Measurements from ENCODE around the gene ZNF697. TPM values are rescaled to one million over a fixed set of nuclear protein-coding genes. Genes with fewer than 3 reads are reported as not detected.

The ZNF697 gene
- total and polyA plus RNA-seq, 2 of the 4 experiments (the other 2 are of a cell fraction), result 6.2 to 10.2 TPM

DNA sequence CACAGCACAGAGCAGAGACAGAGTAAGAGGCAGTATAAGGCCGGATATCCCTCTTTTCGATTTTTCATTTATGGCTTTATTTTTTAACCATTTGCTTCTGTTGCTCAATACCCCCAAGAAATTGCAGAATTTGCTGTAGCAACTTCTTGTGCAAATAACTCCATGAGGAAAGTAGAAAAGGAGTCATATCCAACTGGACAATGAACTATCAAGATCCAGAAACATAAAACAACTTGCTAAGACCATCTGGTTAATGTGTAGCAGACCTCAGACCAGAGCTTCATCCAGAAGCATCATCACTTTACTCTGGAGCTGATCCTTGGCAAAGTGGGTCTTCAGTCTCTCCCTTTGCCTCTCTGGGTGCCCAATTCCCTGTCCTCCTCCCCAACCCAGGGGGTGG lies 45.9 kb downstream of the ZNF697 start:
- Histone ChIP-seq H3K23ac (ENCODE audit: low read depth, low read length) (no peak overlapping the region), H2AFZ (replicated peaks; ENCODE audit: low read length, poor library complexity) (no peak overlapping the region), H2BK5ac (ENCODE audit: low read depth, low read length, poor library complexity, severe bottlenecking) (no peak overlapping the region), H3K4me2 (ENCODE audit: low read depth, low read length) (no peak overlapping the region), H3K4me3 (ENCODE audit: insufficient read depth, low read depth, low read length) (no peak overlapping the region), H3K27me3 (ENCODE audit: control insufficient read depth, insufficient read depth, low read length) (no peaks in the 10 kb centered on the region; the same call in none of the 2 replicates), H3K9ac (ENCODE audit: low read depth, low read length) (no peak overlapping the region), H3K27ac (ENCODE audit: insufficient read depth, low read length) (no peak overlapping the region), H2AK9ac (replicated peaks; ENCODE audit: low read depth, low read length, poor library complexity) (no peak overlapping the region), H3K4ac (ENCODE audit: low read depth, low read length) (no peak overlapping the region), H4K20me1 (ENCODE audit: insufficient read depth, low read length) (no peaks in the 10 kb centered on the region), H3K4me1 (ENCODE audit: control insufficient read depth, insufficient read depth, low read length) (no peaks in the 10 kb centered on the region), H3K9me1 (ENCODE audit: insufficient read depth, low read length) (no peaks in the 10 kb centered on the region), H4K8ac (ENCODE audit: low read depth in 2 of 2, low read length in 2 of 2) (no peak overlapping the region), H3K14ac (replicated peaks; ENCODE audit: low read depth, low read length) (no peak overlapping the region), H3K9me3 (ENCODE audit: control insufficient read depth, insufficient read depth, low read length) (no peaks in the 10 kb centered on the region), H3K79me1 (ENCODE audit: low read depth in 1 of 2, low read length in 2 of 2) (no peaks in the 10 kb centered on the region), H3K36me3 (ENCODE audit: control insufficient read depth, insufficient read depth, low read length) (no peaks in the 10 kb centered on the region), H2BK20ac (ENCODE audit: low read depth, low read length) (no peak overlapping the region), H4K91ac (ENCODE audit: insufficient read depth, low read depth, low read length) (no peak overlapping the region), H2AK5ac (ENCODE audit: low read depth, low read length) (no peak overlapping the region), H2BK120ac (ENCODE audit: low read depth, low read length) (no peak overlapping the region), H3K18ac (ENCODE audit: low read depth, low read length) (no peak overlapping the region), H3K56ac (ENCODE audit: extremely low read depth, insufficient read depth, low read length) (no peak overlapping the region), H4K5ac (ENCODE audit: low read depth, low read length) (no peak overlapping the region), H2BK15ac (ENCODE audit: low read depth, low read length) (no peak overlapping the region)
- intact Hi-C loops (cut with micrococcal nuclease), result no loop called here
- in situ Hi-C loops (cut with MboI; ENCODE audit: low sequenced_read_pairs), result no loop called here
- no peak for DNase-seq
- ChIA-PET POLR2A (ENCODE audit: unreplicated experiment) (no interaction called here), CTCF (no interaction called here)
- 0 out of 2 replicates have a peak, but pooled peaks have one; percentile 5 for TF ChIP-seq CEBPB (IDR thresholded peaks at IDR 0.05; ENCODE audit: low read depth, low read length)
- TF ChIP-seq FOS (IDR thresholded peaks at IDR 0.05; ENCODE audit: low read depth, low read length), result no peak
- dilution Hi-C loops (cut with HindIII; ENCODE audit: low sequenced_read_pairs, unreplicated experiment), result no loop called here
- no CpG with 5 or more reads among the region's 2 CpGs for WGBS, 2 experiments (ENCODE audit: extremely low coverage in 2 of 2, insufficient read length in 1 of 2)
- no TSS peak for BruUV-seq (replicated peaks)
- ATAC-seq (ENCODE audit: low read depth), result no peak

Measured in IMR-90 (cell line).